ENCODE measurements around the gene DTX2.
A peak's percentile ranks its signal among the peaks of the same experiment; 100 is the strongest.
"Not testable (repeated sequence)": the region's sequence is repeated elsewhere in the genome, so short reads cannot be mapped to it uniquely, and the experiment has no call there.

The DTX2 gene

GRCh38 chr7:76509931-76510877 lies 48.7 kb downstream of the DTX2 start, which contains the start of gene UPK3B:
UPK3B (plus strand) TSS chr7:76510552; CDS start chr7:76510653, 101 bp downstream.
- no peak within 1 kb of the TSS for H3K27ac ChIP-seq
- TF ChIP-seq CTCF (conservative IDR thresholded peaks at IDR 0.05), result no peak

DNA sequence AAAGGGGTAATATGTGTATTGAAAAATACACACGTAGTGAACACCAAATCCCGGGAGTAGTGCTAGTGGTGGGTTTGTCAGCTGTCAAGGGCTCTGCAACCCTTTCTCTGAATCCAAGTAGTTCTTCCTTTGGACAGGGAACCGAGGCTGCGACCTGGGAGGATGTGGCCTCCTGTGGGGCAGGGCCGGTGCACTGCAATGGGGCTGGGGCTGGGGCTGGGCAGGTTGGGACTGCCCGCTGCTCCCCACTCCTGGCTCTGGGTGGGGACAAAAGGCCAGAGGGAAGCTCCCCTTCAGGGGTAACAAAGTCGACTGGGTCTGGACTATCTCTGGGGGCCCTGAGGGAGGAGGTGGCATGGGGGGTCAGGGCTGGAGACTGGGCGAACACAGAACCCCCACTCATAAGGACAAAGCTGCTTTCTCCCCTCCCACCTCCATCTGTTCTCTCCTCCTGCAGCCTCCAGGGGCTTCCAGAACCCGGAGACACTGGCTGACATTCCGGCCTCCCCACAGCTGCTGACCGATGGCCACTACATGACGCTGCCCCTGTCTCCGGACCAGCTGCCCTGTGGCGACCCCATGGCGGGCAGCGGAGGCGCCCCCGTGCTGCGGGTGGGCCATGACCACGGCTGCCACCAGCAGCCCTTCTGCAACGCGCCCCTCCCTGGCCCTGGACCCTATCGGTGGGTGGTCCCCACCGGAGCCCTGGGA lies 49.8 kb downstream of the DTX2 start:
- H3K27ac ChIP-seq, result not testable (repeated sequence)

DNA sequence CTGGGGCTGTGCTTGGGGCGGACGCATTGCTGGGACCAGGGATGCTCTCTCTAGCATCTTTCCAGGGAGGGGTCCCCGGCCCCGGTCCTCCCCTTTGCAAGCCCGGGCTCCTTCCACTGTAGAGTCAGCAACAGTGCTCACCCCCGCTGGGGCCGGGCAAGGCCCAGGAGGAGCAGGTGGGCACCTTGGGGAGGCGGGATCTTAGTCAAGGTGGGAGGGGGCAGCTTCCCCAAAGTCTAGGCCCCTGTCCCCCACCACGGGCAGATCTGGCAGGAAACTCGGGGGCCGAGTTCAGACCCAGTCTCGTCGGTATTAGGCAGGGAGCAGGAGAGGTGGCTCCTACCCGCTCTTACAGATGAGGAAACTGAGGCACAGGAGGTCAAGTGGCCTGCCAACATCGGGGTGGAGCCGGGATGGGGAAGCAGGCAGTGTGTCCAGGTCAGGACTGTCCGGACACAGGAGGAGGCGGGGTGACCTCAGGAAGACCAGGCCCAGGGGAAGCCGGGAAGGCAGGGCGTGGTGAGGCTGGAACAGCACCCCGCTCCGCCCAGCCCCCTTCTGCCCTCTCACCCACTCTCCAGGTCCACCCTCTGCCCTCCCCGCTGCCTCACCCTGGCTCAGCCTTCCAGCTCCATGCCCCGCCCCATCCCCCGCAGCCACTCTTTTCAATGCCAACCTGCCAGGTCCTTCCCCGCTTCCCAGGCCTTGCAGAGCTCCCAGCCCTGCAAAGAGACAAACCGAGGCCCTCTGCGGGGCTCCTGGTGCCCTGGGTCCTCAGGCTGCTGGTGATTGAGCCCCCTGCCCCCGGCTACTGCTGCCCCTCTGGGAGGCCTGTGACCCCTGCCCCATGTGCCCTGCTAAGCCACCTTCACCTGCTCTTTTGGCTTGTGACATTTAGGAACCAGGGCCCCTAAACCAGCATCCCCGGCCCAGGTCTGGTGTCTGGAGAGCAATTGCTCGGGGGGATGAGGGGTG lies 50.7 kb downstream of the DTX2 start:
- not testable (repeated sequence) for H3K27ac ChIP-seq

DNA sequence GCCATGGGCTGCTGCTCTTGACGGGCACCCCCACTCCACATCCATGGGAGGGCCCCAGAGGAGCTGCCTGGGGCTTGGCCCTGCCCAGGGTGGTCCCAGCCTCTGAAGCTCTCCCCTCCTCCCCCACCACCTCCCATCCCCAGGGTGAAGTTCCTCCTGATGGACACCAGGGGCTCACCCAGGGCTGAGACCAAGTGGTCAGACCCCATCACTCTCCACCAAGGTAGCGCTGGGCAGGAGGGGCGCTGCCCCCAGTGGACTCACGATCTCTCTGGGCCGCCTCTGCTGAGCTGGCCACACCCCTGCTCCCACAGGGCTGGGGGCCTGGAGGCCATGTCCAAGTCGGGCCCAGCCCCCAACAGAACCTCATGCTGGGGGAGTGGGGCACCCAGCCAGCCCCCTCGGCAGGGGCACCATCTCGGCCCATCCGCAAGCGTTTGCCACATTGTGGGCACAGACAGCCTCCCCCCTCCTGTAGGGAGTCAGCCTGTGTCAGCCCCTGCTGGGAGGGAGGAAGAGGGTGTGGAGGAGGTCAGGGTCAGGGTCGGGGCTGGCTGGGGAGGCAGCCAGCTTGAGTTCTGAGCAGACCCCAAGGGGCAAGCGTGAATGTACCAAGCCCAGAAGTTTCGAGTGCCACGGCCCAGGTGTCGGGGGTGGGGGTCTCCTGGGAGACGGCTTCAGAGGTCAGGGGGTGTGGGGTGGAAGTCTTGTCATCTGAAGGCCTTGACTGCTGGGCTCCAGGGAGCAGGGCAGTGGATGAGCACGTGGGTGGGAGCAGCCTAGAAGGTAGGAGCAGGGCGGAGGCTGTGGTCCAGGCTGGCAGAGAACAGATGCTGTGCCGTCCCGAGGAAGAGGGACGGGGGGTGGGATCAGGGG lies 51.7 kb downstream of the DTX2 start:
- no peak overlapping the region for H3K27ac ChIP-seq
- TF ChIP-seq CTCF (conservative IDR thresholded peaks at IDR 0.05), result peak; percentile 34

DNA sequence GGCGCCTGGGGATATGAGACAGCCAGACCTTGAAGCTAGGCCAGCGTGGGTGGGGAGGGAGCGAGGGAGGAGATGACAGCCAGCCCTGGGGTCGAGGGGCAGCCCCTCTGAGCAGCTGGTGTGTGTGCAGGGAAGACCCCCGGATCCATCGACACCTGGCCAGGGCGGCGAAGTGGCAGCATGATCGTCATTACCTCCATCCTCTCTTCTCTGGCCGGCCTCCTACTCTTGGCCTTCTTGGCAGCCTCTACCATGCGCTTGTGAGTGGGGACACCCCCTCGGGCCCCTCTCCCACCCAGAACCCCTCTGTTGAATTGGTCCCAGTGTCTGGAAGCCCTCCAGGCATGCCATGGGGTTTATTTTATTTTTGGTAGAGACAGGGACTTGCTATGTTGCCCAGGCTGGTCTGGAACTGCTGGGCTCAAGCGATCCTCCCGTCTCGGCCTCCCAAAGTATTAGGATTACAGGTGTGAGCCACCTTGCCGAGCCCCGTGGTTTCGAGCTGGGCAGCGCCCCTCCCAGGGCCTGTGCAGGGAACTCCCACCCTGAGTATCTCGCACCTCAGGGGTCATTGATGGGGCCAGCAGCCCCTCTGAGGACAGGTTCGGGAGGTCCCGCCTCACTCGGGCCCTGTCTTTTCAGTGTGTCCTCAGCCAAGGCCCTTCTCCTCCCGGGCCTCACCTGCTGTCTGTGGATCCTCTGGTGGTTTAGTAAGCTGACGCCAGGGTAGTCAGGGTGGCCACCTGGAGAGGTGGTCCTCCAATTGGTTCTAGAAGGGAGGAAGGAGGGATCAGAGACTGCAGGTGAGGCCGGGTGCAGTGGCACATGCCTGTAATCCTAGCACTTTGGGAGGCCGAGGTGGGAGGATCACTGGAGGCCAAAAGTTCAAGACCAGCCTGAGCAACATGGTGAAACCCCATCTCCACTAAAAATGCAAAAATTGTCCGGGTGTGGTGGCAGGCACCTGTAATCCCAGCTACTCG lies 52.6 kb downstream of the DTX2 start:
- no peak overlapping the region for H3K27ac ChIP-seq
- TF ChIP-seq CTCF (conservative IDR thresholded peaks at IDR 0.05), result no peak

GRCh38 chr7:76514926-76515771 lies 53.6 kb downstream of the DTX2 start:
- H3K27ac ChIP-seq, result no peak overlapping the region
- no peak for TF ChIP-seq CTCF (conservative IDR thresholded peaks at IDR 0.05)

All from VCaP (cell line).